LHCN-M2 (cell line): ENCODE results near the gene RGS7BP. TPM values are rescaled to one million over a fixed set of nuclear protein-coding genes. Genes with fewer than 3 reads are reported as not detected.

Source experiments
- DNase-seq: peaks from one replicate; pipeline ENCODE4 v3.0.0-alpha.2; 2012; ENCODE audit warnings: low read depth
- polyA plus RNA-seq: library from polyadenylated mRNA; unstranded; fragments of >200 nt; gene quantifications from one replicate; pipeline ENCODE4 v1.2.1, GENCODE V29; 2012; ENCODE audit warnings: missing spikeins
- total RNA-seq: library from RNA; depleted of rRNA; stranded (reverse); fragments of >200 nt; gene quantifications from 2 replicates; pipeline ENCODE4 v1.2.3, GENCODE V29; 2014; rRNA removed

RGS7BP gene
- not detected in 2 replicates for total RNA-seq
- not detected for polyA plus RNA-seq

GRCh38 chr5:64505769-64506566 lies at the start of gene RGS7BP:
Gene RGS7BP, plus strand, starts transcription at chr5:64506015. Its CDS starts 610 bp downstream, at chr5:64506625.
- DNase-seq, result peak; percentile 18

- DNase-seq, result no peak
These were observed 48.0 kb upstream of the RGS7BP start for GRCh38 chr5:64457846-64458245.

DNA sequence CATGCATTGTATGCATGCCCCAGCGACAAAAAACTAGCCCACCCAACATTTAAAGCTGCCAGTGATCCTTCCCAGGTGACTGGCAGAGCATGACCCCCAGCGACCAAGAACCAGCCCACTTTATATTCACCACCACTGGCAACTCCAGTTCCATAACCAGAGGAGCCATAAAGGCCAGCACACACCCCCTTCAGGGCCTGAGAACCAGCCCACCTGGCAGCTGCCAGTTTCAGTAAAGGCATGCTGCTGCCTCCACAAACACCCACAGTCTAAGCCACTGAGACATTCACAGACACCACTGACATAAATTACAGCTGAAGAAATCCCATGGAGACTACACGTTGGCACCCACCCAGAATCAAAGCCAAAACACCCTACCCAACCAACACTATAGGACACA lies 46.9 kb upstream of the RGS7BP start:
- no peak for DNase-seq

- no peak for DNase-seq
These were observed 43.4 kb upstream of the RGS7BP start for GRCh38 chr5:64462391-64462790.

- no peak for DNase-seq
These were observed 19.7 kb upstream of the RGS7BP start for GRCh38 chr5:64486163-64486562.

- DNase-seq, result no peak
These were observed 18.5 kb upstream of the RGS7BP start for GRCh38 chr5:64487283-64487682.

- no peak for DNase-seq
These were observed 16.0 kb upstream of the RGS7BP start for GRCh38 chr5:64489857-64490256.

- peak; percentile 3 for DNase-seq
These were observed 8.4 kb upstream of the RGS7BP start for GRCh38 chr5:64497386-64497785.

GRCh38 chr5:64502196-64502595 lies 3.6 kb upstream of the RGS7BP start:
- DNase-seq, result no peak

- DNase-seq, result no peak
These were observed 900 bp downstream of the RGS7BP start for GRCh38 chr5:64506567-64507263.

DNA sequence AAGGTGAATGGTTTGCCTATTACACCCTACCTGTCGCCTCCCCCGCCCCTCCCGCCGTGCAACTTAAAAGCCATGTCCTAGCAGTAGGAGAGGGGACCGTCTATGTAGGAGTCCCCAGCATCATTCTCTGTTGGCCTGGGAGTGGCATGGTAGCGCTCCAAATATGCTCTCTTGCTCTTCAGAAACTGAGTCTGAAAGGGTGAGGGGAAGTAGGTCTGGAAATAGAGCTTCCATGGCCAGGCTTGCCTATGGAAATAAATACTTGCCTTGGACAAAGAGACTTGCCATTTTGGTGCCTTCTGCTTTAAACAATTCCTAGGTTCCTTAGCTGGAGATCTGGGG lies 1.4 kb downstream of the RGS7BP start:
- DNase-seq, result no peak

DNA sequence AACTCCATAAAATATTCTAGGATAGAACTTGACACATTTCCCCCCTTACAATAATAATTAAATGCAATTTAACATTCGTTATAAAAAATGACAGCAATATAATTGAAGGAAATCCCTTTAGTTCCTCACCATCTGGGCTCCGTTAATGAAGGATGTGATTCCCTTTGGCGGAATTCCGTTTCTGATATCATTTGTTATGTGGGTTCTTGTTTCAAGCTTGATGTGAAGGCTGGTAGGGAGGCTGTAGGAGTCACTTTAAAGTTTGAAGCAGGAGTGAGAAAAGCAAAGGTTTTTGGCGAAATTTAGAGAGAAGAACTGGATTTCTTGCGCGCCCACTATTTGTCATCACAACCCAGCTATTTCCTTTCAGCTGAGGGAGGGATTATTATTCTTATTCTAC lies 4.0 kb downstream of the RGS7BP start:
- DNase-seq, result no peak

- no peak for DNase-seq
These were observed 7.7 kb downstream of the RGS7BP start for GRCh38 chr5:64513492-64513891.

GRCh38 chr5:64514612-64515011 lies 8.8 kb downstream of the RGS7BP start:
- DNase-seq, result no peak

DNA sequence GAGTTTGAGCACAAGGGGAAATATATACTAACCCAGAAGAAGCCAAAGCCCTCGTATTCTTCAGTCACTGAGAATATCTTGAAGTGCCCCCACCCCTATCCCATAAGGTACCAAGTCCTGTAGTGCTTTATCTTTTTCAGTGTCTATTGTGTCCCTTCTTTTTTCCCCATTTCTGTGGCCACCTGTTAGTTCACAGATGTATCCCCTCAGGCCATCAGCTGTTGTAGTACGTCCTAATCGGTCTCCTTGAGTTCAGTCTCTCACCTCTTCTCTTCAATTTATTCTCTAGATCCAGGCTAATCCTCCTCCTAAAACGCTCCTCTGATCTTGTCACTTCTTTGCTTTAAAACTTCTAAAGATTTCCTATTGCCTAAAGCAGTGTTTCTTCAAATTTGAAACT lies 10.4 kb downstream of the RGS7BP start:
- DNase-seq, result no peak

GRCh38 chr5:64518793-64519192 lies 13.0 kb downstream of the RGS7BP start:
- DNase-seq, result no peak

GRCh38 chr5:64519263-64519662 lies 13.4 kb downstream of the RGS7BP start:
- no peak for DNase-seq

DNA sequence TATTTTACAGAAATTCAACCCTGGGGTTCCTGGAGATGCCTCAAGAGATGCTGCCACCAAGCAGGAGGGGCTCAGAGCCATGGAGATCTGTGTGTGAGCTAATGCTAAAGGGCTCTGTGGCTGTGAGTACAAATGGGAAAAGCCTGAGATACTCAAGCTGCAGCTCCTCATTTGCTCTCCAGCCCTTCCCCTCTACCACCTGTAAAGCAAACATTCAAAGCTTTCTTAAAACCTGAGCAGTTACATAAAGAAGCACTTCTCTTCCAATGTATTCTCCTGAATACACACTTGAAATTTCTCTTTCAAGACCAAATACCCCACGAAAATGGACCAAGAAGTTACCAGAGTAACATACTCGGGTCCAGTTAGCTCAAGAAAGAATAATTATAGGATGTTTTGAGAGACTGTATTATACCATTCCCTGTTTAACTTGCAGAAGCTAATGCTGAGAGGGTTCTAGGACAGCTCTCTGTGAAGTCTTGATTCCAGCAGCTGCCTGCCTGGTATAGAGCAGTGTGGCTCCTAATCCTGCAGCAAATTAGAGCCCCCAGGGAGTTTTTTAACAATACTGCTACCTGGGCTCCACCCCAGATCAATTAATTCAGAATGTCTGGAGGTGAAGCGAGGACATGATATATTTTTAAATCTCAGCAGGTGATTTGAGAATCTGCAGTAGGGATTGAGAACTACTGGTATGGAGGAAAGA lies 21.1 kb downstream of the RGS7BP start:
- DNase-seq, result no peak

DNA sequence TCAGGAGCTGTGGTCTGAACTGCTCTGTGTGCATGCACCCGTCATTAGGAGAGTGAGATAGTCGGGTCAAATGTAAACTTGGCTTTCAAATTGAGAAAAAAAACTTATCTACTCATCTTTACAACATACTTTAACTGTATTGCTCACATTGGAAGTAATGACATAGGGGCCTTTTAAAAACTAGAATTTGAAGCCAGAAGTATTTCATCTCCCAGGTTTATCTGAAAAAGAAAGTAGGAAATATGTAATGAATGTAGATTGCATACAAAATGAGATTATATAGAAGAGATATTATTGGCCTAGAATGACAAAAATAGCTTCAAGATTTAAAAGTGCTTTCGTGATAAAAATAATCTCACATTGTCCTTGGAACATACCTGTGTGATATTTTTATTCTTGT lies 24.3 kb downstream of the RGS7BP start:
- DNase-seq, result no peak

DNA sequence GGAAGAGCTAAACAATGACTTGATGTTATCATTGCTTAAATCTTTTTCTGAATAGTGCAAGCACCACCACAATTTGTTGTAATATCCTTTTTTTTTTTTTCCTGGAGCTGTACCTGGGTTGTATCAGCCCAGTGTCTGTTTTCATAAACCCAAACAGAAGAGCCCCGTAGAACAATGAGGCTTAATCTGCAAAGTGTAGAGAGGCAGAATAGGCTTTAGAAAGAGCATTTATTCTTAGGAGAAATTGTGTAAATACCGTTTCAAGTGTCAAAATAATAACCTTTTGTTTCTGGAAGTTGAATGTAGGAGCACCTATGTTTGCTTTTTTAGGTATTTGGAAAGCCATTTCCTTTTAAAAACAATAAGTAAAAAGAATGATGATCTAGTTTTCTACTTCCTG lies 26.4 kb downstream of the RGS7BP start:
- no peak for DNase-seq

- DNase-seq, result no peak
These were observed 26.8 kb downstream of the RGS7BP start for GRCh38 chr5:64532657-64533056.

DNA sequence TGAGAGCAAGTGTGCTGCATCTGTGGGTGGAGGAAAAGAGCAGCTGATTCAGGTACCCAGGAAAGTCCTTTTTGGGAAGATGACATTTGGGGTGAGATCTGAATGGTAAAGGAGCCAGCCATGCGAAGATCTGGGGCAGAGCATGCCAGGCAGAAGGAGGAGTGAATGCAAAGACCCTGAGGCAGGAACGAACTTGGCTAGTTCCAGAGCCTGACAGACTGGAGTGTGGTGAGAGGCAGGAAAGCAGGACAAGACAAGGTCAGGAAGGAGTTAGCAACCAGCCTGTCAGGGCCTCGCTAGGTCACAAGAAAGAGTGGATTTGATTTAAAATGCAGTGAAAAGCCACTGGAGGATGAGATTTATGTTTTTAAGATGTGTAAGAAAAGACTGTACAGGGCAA lies 28.2 kb downstream of the RGS7BP start:
- no peak for DNase-seq

DNA sequence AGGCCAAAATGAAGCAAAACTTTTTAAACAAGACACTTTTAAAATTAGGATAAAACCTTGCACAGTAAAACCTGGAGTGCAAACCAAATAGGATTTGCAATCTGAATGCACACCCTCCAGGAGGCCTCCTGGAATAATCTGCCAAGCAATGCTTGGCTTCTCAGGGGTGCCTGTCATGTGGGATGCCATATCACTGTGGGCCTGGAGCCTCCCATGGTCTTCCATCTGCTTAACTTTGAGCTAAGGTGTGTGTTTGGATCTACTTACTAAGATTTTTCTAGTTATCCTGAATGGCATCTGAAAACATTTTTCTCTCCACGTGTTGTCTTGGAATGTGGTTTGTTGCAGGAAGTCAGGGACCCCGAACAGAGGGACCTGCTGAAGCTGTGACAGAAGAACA lies 52.1 kb downstream of the RGS7BP start:
- no peak for DNase-seq
